HG03460 (cell line): Measurements from ENCODE around the gene CD151.

Experiments
- ATAC-seq: cut with Tn5 transposase; IDR thresholded peaks from one replicate; pipeline ENCODE4 v1.9.1; 2021; ENCODE audit not compliant: unreplicated experiment

The CD151 gene

DNA sequence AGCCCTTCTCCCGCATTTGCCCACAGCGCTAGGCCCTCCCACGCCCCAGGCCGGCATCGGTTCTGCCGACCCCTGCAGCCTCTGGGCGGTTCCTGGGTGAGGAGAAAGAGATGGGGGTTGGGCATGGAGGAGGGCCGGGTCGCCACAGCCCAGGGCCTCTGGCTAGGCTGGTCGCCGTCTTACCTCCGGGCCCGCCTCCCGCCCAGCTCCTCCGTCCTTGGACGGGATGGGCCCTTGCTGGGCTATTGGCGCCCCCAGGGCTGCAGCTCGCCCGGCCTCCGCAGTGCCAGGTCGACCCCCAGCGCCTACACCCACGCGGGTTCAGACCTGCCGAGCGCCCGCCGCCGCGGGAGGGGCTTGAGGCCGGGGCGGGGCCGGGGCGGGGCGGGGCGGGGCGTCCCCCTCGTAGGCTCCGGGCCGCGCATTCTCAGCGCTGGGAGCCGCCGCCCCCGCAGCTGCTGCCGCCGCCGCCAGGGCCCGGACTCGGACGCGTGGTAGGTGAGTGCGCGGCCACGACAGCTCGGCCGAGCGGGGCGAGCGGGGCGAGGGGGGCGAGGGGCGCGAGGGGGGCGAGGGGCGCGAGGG lies at the start of gene CD151:
TSS of gene CD151 (plus strand) at position 424 of the 585 bp plus-strand sequence. CDS start 3,118 bp downstream, outside the sequence.
- no peak for ATAC-seq

DNA sequence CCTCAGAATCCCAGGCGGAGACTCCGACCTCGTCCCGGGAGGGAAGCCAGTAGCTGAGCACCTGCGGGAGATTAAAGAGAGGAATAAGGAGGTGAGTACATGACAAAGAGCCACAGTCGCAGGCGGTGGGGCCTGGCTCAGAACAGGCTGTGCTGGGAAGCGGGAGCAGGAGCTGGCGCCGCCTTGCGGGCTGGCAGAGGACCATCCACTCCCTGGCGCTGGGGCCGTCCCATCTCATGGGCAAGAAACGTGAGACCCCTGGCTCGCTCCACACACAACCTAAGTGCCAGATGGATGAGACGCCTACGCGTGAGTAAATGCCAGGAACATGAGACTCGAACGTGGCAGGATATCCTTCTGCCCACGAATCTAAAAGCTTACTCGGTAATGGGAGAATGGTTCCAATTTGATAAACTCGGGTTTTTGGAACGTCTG lies 49.2 kb upstream of the CD151 start:
- no peak for ATAC-seq

- ATAC-seq = no peak
Observed at GRCh38 chr11:786235-787083, 46.3 kb upstream of the CD151 start.

- no peak for ATAC-seq
Observed at GRCh38 chr11:787084-787675, 45.6 kb upstream of the CD151 start.

DNA sequence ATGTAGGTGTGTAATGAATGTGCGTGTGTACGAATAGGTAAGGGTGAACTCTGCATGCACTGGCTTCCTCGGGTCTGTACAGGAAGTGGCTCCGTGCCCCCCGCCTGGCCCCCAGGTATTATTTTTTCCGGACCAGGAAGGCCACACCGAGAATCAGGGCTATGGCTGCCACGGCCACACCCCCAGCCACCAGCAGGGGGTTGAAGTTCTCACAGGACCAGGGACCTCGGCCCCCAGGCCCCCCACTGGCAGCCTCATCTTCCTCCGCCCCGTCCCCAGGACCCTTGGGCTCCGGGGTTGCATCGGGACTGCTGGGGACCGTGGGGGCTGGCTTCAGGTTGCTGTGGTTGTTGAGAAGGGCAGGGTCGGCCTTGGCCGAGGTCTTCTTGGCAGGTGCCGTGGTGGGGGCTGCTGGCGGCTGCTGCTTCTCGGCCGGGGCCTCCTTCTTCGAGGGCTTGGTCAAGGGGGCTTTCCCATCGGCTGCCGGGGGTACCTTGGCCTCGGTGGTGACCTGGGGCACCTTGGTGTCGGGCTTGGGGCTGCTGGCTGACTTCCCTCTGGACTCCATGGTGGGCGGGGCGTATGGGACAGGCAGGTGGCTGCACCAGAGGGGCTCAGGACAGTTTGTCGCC lies 44.6 kb upstream of the CD151 start:
- ATAC-seq = no peak

DNA sequence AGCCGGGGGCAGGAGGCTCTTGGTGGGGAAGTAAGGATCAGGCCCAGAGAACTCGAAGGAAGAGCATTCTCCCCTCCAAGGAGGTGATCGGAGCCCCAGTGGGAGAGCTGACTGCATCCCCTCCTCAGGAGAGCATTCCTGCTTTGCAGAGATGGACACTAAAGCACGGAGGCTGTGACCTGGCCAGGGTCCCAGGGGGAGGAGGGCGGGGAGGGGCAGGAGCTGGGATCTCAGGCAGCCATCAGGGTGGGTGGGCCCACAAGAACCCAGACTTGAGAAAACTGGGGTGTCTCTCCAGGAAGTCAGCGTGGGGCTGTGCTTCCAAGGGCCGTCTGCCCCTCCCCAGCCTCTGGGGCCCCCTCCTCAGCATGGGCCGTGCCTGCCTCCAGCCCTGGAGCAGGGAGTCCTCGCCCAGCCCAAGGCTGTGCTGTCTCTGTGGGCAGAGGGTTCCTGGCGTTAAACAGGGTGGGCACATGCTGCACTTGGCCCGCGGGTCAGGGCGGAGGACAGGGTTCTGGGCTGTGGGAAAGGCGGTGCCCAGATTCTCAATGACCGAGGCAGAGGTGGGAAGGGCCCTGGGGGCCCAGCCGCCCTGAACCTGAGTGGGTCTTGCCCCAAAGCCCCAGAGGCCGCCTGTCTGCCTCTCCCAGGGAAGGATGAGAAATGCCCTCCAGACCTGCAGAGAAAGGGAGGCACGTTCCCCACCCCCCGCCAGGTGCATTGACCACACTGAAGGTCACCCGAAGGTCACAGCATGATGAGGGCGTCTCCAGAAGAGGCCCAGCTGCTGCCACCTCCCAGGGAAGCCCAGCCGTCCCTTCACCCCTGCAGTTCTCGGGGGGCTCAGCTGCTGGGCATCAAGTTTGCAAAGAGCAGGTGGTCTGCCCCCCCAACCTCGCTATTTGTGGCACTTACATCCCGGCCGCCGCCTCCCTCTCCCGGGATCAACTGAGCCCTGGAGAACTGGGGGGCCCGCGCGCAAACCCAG lies 43.5 kb upstream of the CD151 start:
- ATAC-seq = no peak

- ATAC-seq = no peak
Observed at GRCh38 chr11:789943-790342, 42.8 kb upstream of the CD151 start, which contains the start of gene CEND1. Gene CEND1, minus strand, starts transcription at chr11:790090. Its CDS starts 1,514 bp downstream, at chr11:788576.

- ATAC-seq = no peak
Observed at GRCh38 chr11:790721-791564, 41.8 kb upstream of the CD151 start.

GRCh38 chr11:791658-792534 lies 40.9 kb upstream of the CD151 start:
- ATAC-seq = no peak

DNA sequence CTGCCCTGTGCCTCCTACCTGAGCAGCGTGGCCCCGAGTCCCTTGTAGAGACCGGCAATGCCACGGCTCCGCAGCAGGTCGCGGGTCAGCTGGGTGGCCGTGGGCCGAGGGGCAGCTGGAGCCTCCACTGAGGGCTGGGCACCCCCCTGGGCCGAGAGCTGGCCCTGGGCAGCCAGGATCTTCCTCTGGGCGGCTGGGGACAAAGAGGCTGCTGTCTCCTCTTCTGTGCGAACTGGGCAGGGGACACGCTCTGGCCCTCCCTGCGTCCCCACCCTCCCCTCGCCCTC lies 40.3 kb upstream of the CD151 start:
- no peak for ATAC-seq

DNA sequence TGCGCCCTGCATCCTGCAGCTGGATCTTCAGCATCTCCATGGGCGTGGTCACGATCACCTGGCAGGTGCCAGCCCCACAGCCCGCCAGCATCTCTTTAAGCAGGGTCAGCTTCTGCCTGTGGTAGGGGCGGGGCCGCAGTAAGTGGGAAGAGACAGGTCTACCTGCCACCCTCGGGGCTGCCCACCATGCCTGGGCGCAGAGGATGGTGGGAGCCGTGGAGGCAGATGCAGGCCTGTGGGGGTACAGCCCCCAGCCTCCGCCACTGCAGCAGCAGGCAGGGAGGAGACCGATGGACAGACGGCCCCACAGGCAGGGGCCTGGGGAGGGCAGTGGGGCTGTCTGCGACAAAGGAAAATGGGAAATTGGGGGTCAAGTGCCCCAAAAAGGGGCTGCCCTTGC lies 39.9 kb upstream of the CD151 start:
- no peak for ATAC-seq

DNA sequence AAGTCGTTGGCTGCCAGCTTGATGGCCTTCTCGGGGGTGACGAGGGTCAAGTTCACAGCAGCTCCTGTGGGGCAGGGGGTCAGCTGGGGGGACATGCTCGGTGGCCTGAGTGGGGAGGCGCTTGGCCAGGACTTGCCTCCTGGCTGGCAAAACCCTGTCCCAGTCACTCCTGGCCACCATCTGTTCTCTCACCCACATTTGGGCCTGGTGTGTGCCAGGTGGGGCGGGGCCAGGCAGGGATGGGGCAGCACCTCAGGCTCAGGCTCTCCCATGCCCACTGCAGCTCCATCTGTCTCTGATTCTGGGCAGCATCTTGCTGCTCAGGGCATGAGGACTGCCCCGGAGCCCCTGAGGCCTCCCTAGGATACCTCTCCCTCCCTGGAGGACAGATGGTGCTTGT lies 39.2 kb upstream of the CD151 start:
- no peak for ATAC-seq

DNA sequence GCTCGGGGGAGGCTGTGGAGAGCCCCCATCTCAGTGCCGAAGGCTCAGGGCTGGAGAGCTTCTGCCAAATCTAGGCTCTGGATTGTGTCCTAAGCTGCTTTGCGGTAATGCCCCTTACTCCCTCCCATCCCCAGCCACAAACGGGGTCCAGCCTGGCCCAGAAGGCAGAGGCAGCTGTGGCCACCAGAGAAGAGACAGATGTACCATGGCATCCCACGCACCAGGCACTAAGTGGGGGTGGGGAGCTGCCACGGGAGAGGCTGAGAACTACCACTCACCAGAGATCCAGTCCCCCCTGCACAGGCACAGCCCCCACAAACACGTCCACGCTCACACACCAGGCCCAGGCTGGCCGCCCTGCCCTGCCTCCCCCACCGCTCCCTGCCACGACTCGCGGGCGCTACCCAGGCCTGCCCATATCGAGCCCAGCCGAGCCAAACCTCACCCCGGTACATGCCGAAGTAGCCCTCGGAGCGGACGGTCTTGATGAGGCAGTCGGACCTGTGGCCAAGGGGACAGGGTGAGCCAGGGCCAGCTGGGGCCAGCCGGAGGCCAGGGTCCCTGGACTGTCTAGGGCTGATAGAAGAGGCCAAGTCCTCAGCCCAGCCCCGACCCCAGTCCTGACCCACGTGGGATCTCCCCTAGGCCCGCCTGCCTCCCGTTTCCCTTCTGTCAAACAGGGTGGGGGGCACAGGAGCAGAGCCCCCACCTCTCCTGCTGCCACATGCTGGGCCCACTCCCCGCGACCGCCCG lies 38.6 kb upstream of the CD151 start:
- no peak for ATAC-seq

- ATAC-seq = no peak
Observed at GRCh38 chr11:794766-795633, 37.8 kb upstream of the CD151 start.

GRCh38 chr11:795634-796564 lies 36.9 kb upstream of the CD151 start:
- peak; percentile 25 for ATAC-seq
